ENCODE results near the gene CORO1C. TPM values are rescaled to one million over a fixed set of nuclear protein-coding genes. Genes with fewer than 3 reads are reported as not detected.

CORO1C gene
- total RNA-seq, 1 donor from 2014 or later, result 189 TPM

- H3K4me3 ChIP-seq, result no peak overlapping the region
- intact Hi-C loops (cut with DNase I), result loop anchor here (10.0 kb wide), 1 partner anchor 187 kb away; the partner anchor contains the start of gene SSH1
- TF ChIP-seq POLR2A (IDR thresholded peaks at IDR 0.05) (no peak), POLR2AphosphoS5 (IDR thresholded peaks at IDR 0.05; ENCODE audit: insufficient read depth in 1 of 2, low read depth in 1 of 2) (no peak)
- TF ChIP-seq, protein P1, sequence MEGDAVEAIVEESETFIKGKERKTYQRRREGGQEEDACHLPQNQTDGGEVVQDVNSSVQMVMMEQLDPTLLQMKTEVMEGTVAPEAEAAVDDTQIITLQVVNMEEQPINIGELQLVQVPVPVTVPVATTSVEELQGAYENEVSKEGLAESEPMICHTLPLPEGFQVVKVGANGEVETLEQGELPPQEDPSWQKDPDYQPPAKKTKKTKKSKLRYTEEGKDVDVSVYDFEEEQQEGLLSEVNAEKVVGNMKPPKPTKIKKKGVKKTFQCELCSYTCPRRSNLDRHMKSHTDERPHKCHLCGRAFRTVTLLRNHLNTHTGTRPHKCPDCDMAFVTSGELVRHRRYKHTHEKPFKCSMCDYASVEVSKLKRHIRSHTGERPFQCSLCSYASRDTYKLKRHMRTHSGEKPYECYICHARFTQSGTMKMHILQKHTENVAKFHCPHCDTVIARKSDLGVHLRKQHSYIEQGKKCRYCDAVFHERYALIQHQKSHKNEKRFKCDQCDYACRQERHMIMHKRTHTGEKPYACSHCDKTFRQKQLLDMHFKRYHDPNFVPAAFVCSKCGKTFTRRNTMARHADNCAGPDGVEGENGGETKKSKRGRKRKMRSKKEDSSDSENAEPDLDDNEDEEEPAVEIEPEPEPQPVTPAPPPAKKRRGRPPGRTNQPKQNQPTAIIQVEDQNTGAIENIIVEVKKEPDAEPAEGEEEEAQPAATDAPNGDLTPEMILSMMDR (IDR thresholded peaks at IDR 0.05), result no peak
- H3K27ac ChIP-seq, result peak overlapping the region; percentile 71
- no peak for DNase-seq (ENCODE audit: extremely low spot score in 2 of 2)
- no peaks in the 10 kb centered on the region for H3K9me3 ChIP-seq
- no peaks in the 10 kb centered on the region for H3K27me3 ChIP-seq
- H3K36me3 ChIP-seq, result peaks cover 0 to 4% of the 10 kb centered on the region in 2 donors
- peaks cover 58% of the 10 kb centered on the region for H3K4me1 ChIP-seq
These were observed 64.0 kb downstream of the CORO1C start for GRCh38 chr12:108667349-108667748.

DNA sequence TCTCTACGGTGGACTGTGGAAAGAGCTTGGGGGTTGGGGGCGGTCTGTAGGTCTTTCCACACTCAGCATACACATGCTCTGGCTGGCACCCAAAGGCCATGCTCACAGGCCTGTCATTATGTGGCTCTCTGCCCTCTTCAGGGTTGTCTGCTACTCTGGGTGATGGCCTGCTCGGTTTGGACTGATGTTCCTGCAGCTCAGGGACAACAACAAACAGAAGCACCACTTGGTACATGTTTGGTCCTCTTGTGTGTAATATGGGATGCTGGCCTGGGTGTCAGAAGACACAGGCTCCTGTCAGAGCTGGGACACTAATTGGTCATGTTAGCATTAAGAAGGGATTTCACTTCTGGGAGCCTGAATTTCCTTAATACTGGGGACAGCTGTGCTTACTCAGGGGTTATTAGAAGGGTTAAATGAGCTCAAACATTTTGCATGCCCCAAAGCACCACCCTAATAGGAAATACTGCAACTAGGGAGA is 64.9 kb downstream of the CORO1C start:
- Histone ChIP-seq H3K4me3 (no peak overlapping the region), H3K9me3 (no peaks in the 10 kb centered on the region), H3K36me3 (no peaks in the 10 kb centered on the region), H3K27me3 (no peaks in the 10 kb centered on the region), H3K27ac (peak overlapping the region; percentile 89), H3K4me1 (peaks cover 58% of the 10 kb centered on the region)
- intact Hi-C loops (cut with DNase I), result loop anchor here (10.0 kb wide), 1 partner anchor 188 kb away; the partner anchor contains the start of gene SSH1
- TF ChIP-seq POLR2A (IDR thresholded peaks at IDR 0.05) (no peak), POLR2AphosphoS5 (IDR thresholded peaks at IDR 0.05; ENCODE audit: insufficient read depth in 1 of 2, low read depth in 1 of 2) (no peak)
- TF ChIP-seq, protein P1 (IDR thresholded peaks at IDR 0.05), result no peak
- DNase-seq (ENCODE audit: extremely low spot score in 2 of 2), result no peak

- Histone ChIP-seq H3K9me3 (no peaks in the 10 kb centered on the region), H3K36me3 (no peaks in the 10 kb centered on the region), H3K4me3 (no peak overlapping the region), H3K27ac (peak overlapping the region; percentile 89), H3K27me3 (no peaks in the 10 kb centered on the region), H3K4me1 (peaks cover 58% of the 10 kb centered on the region)
- intact Hi-C loops (cut with DNase I), result loop anchor here (2.0 to 10.0 kb wide), 2 partner anchors 139 to 189 kb away; partner anchors contain the start of gene SSH1
- DNase-seq (ENCODE audit: extremely low spot score in 2 of 2), result no peak
- TF ChIP-seq POLR2A (IDR thresholded peaks at IDR 0.05) (no peak), POLR2AphosphoS5 (IDR thresholded peaks at IDR 0.05; ENCODE audit: insufficient read depth in 1 of 2, low read depth in 1 of 2) (no peak)
- TF ChIP-seq, protein P1 (IDR thresholded peaks at IDR 0.05), result no peak
These were observed 65.6 kb downstream of the CORO1C start for GRCh38 chr12:108665608-108666202.

DNA sequence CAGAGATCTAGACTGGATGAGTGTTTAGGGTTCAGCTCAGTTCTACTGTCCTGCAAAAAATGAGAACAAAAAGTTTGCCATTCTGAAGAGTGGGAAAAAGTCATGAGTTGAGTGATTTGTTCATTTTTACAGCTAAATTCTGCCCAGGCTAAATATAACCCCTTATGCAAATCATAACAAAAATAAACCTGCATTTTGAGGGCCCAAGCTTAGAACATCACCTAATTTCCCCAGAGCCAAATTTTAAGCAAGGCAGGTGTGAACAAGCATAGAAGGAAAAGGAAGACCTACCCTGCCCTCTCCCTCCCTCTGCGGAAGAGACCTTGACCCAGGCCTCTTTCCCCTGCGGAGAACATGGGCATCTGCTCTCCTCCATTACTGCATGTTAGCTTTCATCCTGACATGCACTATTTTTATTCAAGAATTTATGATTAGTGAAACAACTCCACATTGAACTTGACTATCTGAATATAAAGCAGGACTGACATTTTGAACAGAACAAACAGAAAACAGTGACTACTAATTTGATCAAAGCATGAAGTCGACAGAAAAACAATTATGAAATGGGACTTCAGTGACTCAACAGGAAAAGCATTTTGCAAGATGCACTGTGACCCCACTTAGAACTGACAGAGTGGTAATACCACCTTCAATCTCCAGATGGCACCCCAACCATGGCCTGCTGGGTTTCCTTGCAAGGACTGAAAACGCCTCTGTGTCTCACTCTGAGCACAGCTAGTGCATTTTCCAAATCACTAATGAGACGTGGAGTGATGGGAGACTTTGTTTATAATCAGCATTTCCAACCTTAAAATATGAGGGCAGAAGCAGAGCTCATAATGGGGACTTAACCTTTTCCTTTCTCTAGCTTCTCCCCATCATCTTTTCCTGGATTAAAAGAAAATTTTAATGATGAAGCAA is 66.7 kb downstream of the CORO1C start:
- no peaks in the 10 kb centered on the region for H3K36me3 ChIP-seq
- peaks cover 58% of the 10 kb centered on the region for H3K4me1 ChIP-seq
- intact Hi-C loops (cut with DNase I), result loop anchor here (2.0 to 10.0 kb wide), 3 partner anchors 68 to 190 kb away; partner anchors contain the start of genes CORO1C and SSH1

More for the DNA sequence above, 66.7 kb downstream of the CORO1C start:
- H3K27me3 ChIP-seq, result no peaks in the 10 kb centered on the region
- H3K27ac ChIP-seq, result peak overlapping the region; percentile 89
- H3K9me3 ChIP-seq, result no peaks in the 10 kb centered on the region
- TF ChIP-seq POLR2A (IDR thresholded peaks at IDR 0.05), result no peak
- TF ChIP-seq, protein P1 (IDR thresholded peaks at IDR 0.05), result peak; percentile 75 to 98 (median 87)
- TF ChIP-seq POLR2AphosphoS5 (IDR thresholded peaks at IDR 0.05; ENCODE audit: insufficient read depth in 1 of 2, low read depth in 1 of 2), result peak; percentile 30 to 97
- DNase-seq (ENCODE audit: extremely low spot score in 2 of 2), result no peak
- H3K4me3 ChIP-seq, result no peak overlapping the region
